Neural cell (in vitro differentiated cells): Measurements from ENCODE around the gene PRSS50. TPM values are rescaled to one million over a fixed set of nuclear protein-coding genes. Genes with fewer than 3 reads are reported as not detected.

Experiments used
- H2AFZ ChIP-seq: fragments of 200-600, 300-800 bp; sonication (generic), shearing (Covaris generic); 2 replicates; pipeline ENCODE4 v1.6.0; 2014; ENCODE audit warnings: low read depth, mild to moderate bottlenecking, antibody characterized with exemption, low read length, moderate library complexity
- H3F3A ChIP-seq: fragments of 200-600 bp; shearing (Covaris generic); 2 replicates; pipeline ENCODE4 v1.6.1; 2016; ENCODE audit warnings: mild to moderate bottlenecking, moderate library complexity, mixed read lengths, antibody characterized with exemption, low read length; ENCODE audit not compliant: insufficient read depth, poor library complexity, severe bottlenecking
- H3K27ac ChIP-seq: fragments of 200-600, 300-800 bp; sonication (generic), shearing (Covaris generic); 2 replicates; pipeline ENCODE4 v1.5.1; 2014; ENCODE audit warnings: mild to moderate bottlenecking, low read length, moderate library complexity
- H3K27me3 ChIP-seq: fragments of 300-800, 200-600 bp; sonication (generic), shearing (Covaris generic); 2 replicates; pipeline ENCODE4 v1.6.0; 2014; ENCODE audit warnings: mild to moderate bottlenecking, low read depth, low read length, moderate library complexity; ENCODE audit not compliant: insufficient read depth
- H3K36me3 ChIP-seq: fragments of 300-800, 200-600 bp; sonication (generic), shearing (Covaris generic); 2 replicates; pipeline ENCODE4 v1.5.1; 2014; ENCODE audit warnings: mild to moderate bottlenecking, antibody characterized with exemption, low read length, moderate library complexity; ENCODE audit not compliant: insufficient read depth
- H3K4me2 ChIP-seq: fragments of 300-800, 200-600 bp; sonication (generic), shearing (Covaris generic); 2 replicates; pipeline ENCODE4 v1.6.0; 2014; ENCODE audit warnings: mild to moderate bottlenecking, low read length
- H3K4me3 ChIP-seq: fragments of 300-800, 200-600 bp; sonication (generic), shearing (Covaris generic); 2 replicates; pipeline ENCODE4 v1.5.1; 2014; ENCODE audit warnings: mild to moderate bottlenecking, low read length, moderate library complexity
- H3K79me2 ChIP-seq: fragments of 200-600 bp; shearing (Covaris generic); replicated peaks from 2 replicates; pipeline ENCODE4 v1.6.0; 2014; ENCODE audit warnings: mild to moderate bottlenecking, low read length, moderate library complexity; ENCODE audit not compliant: insufficient read depth
- H3K9ac ChIP-seq: fragments of 300-800, 200-600 bp; sonication (generic), shearing (Covaris generic); 2 replicates; pipeline ENCODE4 v1.6.1; 2016; ENCODE audit warnings: mild to moderate bottlenecking, low read length, mixed read lengths
- H3K9me2 ChIP-seq: fragments of 200-600 bp; shearing (Covaris generic); 2 replicates; pipeline ENCODE4 v1.6.1; 2016; ENCODE audit warnings: mild to moderate bottlenecking, low read length, mixed read lengths; ENCODE audit not compliant: insufficient read depth
- H3K9me3 ChIP-seq: fragments of 200-600, 300-800 bp; sonication (generic), shearing (Covaris generic); 2 replicates; pipeline ENCODE4 v1.6.1; 2016; ENCODE audit warnings: mild to moderate bottlenecking, mixed run types, low read length, moderate library complexity, mixed read lengths
- H4K20me1 ChIP-seq: fragments of 200-600 bp; shearing (Covaris generic); 2 replicates; pipeline ENCODE4 v1.6.1; 2016; ENCODE audit warnings: mild to moderate bottlenecking, mixed run types; ENCODE audit not compliant: insufficient read depth
- CTCF ChIP-seq: fragments of 450-650 bp; IDR thresholded peaks from 2 replicates; pipeline ENCODE4 v1.5.1; 2014; ENCODE audit warnings: antibody characterized with exemption, mild to moderate bottlenecking, moderate library complexity; ENCODE audit not compliant: poor library complexity, severe bottlenecking
- EP300 ChIP-seq: fragments of 450-650 bp; conservative IDR thresholded peaks from 2 replicates; pipeline ENCODE4 v1.6.1; 2014; ENCODE audit warnings: antibody characterized with exemption, mild to moderate bottlenecking, moderate library complexity; ENCODE audit not compliant: poor library complexity, severe bottlenecking
- EZH2 ChIP-seq: fragments of 200-600, 300-800 bp; shearing (Covaris generic), sonication (generic); IDR thresholded peaks from 2 replicates; pipeline ENCODE4 v1.6.1; 2014; ENCODE audit warnings: antibody characterized with exemption, low read length, borderline replicate concordance, mild to moderate bottlenecking; ENCODE audit not compliant: insufficient read depth, poor library complexity, severe bottlenecking
- MXI1 ChIP-seq: fragments of 450-650 bp; conservative IDR thresholded peaks from 2 replicates; pipeline ENCODE4 v1.6.1; 2014; ENCODE audit warnings: antibody characterized with exemption, mild to moderate bottlenecking; ENCODE audit not compliant: poor library complexity, severe bottlenecking
- POLR2AphosphoS5 ChIP-seq: IDR thresholded peaks from 2 replicates; pipeline ENCODE4 v1.6.1; 2012
- RAD21 ChIP-seq: fragments of 450-650 bp; conservative IDR thresholded peaks from 2 replicates; pipeline ENCODE4 v1.6.1; 2014; ENCODE audit warnings: antibody characterized with exemption, mild to moderate bottlenecking, moderate library complexity
- REST ChIP-seq: IDR thresholded peaks from 2 replicates; pipeline ENCODE4 v1.6.1; 2012; ENCODE audit warnings: borderline replicate concordance
- SMC3 ChIP-seq: fragments of 450-650 bp; conservative IDR thresholded peaks from 2 replicates; pipeline ENCODE4 v1.6.1; 2014; ENCODE audit warnings: antibody characterized with exemption, mild to moderate bottlenecking, moderate library complexity; ENCODE audit not compliant: poor library complexity
- TAF1 ChIP-seq: IDR thresholded peaks from 2 replicates; pipeline ENCODE4 v1.6.1; 2012; ENCODE audit warnings: low read depth
- polyA plus RNA-seq: library from polyadenylated mRNA; depleted of rRNA; stranded (reverse); fragments of >200 nt; gene quantifications from 2 replicates; pipeline ENCODE4 v1.2.3, GENCODE V29; 2014

The PRSS50 gene
- polyA plus RNA-seq, 1 donor from 2014 or later: not detected

GRCh38 chr3:46693038-46693891 lies 24.4 kb downstream of the PRSS50 start, which contains the start of gene ALS2CL:
Gene ALS2CL, minus strand, starts transcription at chr3:46693679. Its CDS starts 4,239 bp downstream, at chr3:46689440.
- Histone ChIP-seq H3K4me2 (no peak within 1 kb of the TSS), H3K4me3 (peak within 1 kb of the TSS; percentile 67), H3K27ac (no peak within 1 kb of the TSS), H3K9ac (peak within 1 kb of the TSS; percentile 29), H2AFZ (no peak within 1 kb of the TSS), H3K79me2 (no peaks in the 10 kb centered on the region), H4K20me1 (no peaks in the 10 kb centered on the region), H3K9me2 (no peaks in the 10 kb centered on the region), H3K36me3 (no peaks in the 10 kb centered on the region), H3F3A (no peaks in the 10 kb centered on the region), H3K9me3 (no peaks in the 10 kb centered on the region), H3K27me3 (peaks cover 23% of the 10 kb centered on the region)
- TF ChIP-seq RAD21 (peak; percentile 11), TAF1 (no peak), MXI1 (peak; percentile 16), CTCF (no peak), EZH2 (peak; percentile 59), SMC3 (no peak)

GRCh38 chr3:46692566-46692990 lies 25.1 kb downstream of the PRSS50 start:
- H3K27ac ChIP-seq: no peak overlapping the region
- H3K4me3 ChIP-seq: peak overlapping the region; percentile 67
- no peaks in the 10 kb centered on the region for H3F3A ChIP-seq
- no peaks in the 10 kb centered on the region for H3K9me2 ChIP-seq
- H3K4me2 ChIP-seq: no peak overlapping the region
- no peaks in the 10 kb centered on the region for H3K79me2 ChIP-seq
- H2AFZ ChIP-seq: no peak overlapping the region
- H3K9ac ChIP-seq: no peak overlapping the region
- H4K20me1 ChIP-seq: no peaks in the 10 kb centered on the region
- TF ChIP-seq POLR2AphosphoS5 (no peak), MXI1 (no peak), RAD21 (no peak), EZH2 (no peak), REST (no peak), SMC3 (no peak), TAF1 (no peak), CTCF (no peak), EP300 (no peak)
- peaks cover 23% of the 10 kb centered on the region for H3K27me3 ChIP-seq
- no peaks in the 10 kb centered on the region for H3K9me3 ChIP-seq
- no peaks in the 10 kb centered on the region for H3K36me3 ChIP-seq
